GM12874 (cell line): ENCODE measurements around the gene SNX14.

Experiments
- TF ChIP-seq, protein P1 (sequence below): IDR thresholded peaks from 2 replicates; pipeline ENCODE4 v1.5.1; 2011; ENCODE audit warnings: low read depth, mild to moderate bottlenecking, control low read depth, low read length, moderate library complexity; ENCODE audit not compliant: insufficient read depth

Gene SNX14

DNA sequence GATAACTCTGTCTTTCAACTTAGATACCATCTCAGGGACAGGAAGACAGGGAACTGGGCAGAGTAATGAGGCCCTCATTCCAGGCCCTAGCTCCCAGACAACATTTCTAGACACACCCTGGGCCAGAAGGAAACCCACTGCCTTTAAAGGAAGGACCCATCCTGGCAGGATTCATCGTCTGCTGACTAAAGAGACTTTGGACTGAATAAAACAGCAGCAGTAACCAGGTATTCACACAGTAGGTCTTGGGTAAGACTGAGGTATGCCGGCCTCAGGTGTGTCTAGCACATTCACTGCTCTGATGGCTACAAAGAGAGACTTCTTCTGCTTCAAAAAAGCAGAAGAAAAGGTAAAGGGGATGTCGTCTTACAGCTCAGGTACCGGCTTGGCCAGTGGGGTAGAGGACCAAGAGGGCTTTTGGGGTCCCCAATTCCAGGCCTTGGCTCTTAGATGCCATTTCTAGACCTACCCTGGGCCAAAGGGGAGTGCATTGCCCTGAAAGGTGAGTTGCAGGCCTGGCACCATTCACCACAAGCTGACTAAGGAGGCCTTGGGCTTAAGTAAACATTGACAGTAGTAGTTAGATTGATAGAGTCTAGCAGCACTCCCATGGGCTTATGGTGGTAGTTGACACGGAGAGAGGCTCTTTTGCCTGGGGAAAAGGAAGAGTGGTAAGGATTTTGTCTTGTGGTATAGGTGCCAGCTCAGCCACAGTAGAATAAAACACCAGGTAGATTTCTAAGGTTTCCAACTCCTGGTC, 13.4 kb downstream of the SNX14 start:
- TF ChIP-seq, protein P1, sequence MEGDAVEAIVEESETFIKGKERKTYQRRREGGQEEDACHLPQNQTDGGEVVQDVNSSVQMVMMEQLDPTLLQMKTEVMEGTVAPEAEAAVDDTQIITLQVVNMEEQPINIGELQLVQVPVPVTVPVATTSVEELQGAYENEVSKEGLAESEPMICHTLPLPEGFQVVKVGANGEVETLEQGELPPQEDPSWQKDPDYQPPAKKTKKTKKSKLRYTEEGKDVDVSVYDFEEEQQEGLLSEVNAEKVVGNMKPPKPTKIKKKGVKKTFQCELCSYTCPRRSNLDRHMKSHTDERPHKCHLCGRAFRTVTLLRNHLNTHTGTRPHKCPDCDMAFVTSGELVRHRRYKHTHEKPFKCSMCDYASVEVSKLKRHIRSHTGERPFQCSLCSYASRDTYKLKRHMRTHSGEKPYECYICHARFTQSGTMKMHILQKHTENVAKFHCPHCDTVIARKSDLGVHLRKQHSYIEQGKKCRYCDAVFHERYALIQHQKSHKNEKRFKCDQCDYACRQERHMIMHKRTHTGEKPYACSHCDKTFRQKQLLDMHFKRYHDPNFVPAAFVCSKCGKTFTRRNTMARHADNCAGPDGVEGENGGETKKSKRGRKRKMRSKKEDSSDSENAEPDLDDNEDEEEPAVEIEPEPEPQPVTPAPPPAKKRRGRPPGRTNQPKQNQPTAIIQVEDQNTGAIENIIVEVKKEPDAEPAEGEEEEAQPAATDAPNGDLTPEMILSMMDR: no peak

DNA sequence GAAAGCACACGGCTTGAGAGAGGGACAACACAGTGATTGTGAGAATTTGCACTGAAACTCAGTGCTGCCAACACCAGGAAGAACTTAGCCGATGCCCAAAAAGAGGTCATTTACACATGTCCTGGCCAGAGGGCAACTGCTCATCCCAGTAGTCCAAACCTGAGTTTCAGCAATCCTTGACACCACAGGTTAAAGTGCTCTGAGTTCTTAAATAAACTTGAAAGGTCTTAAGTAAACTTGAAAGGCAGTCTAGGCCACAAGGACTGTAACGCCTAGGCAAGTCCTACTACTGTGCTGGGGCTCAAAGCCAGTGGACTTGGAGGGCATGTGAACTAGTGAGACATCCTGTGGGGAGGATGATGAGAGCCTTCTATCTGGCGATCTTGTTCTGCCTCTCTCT, 14.1 kb downstream of the SNX14 start:
- TF ChIP-seq, protein P1: no peak

DNA sequence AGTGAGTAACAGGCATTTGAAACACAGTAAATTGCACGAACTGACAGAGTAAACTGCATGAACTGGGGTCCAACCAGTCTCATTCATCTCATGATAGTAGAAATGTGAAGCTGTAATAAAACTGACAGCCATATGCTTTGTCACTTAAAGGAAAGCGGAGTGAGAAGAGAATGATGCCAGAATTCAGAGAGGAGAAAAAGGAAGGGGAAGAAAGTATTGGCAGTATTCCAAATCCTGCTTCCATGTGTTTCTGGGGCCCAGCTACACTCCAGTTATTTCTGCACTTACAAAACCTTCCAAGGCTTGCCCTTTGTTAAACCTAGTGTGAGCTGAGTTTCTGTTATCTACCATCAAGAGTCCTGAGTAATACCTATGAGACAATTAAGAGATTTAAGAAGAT, 17.2 kb downstream of the SNX14 start:
- TF ChIP-seq, protein P1: no peak

DNA sequence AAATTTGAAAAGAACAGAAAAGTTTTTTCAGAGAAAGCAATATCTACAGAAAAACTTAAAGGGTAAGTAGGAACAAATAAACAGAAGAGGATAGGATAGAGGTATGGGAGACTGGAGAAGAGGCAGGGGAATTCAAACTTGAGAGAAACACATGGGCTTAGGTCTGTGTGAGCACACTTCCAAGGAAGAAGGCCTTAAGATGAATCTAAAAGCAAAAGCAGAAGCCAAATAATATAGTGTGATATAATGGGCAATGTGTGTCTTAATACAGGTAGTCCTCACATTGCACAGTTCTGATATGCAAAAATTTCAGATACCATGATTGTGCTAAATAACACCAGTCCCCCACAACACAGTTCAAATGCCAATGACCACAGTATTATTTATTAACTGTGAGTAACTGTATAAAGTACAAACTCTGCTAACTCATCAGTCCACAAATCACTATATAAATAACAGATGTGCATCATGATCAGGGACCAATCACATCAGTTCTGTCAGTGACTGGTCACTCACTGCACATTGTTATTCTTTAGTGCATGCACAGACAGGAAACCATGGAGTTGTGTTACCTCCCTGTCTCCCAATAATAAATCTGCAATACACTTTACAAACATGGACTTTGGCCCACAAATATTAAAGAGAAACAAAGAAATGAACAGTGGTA, 18.6 kb downstream of the SNX14 start:
- TF ChIP-seq, protein P1: no peak

DNA sequence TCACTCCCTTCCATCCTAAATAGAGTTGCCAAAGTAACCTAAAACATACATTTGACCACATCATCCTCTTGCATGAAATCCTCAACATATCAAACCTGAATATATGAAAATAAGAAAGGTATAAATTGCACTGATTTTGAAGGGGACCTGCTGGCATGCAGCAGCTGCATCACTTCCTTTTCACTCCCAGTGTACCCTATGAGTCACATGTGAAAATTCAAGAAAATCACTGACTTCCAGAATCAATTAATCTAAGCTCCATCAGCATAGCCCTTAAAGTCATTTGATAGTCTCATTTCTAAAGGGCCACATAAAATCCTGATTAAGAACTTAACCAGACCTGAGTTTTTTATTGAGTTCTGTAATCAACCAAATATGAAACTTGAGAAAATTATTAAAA, 24.3 kb downstream of the SNX14 start:
- TF ChIP-seq, protein P1: no peak

DNA sequence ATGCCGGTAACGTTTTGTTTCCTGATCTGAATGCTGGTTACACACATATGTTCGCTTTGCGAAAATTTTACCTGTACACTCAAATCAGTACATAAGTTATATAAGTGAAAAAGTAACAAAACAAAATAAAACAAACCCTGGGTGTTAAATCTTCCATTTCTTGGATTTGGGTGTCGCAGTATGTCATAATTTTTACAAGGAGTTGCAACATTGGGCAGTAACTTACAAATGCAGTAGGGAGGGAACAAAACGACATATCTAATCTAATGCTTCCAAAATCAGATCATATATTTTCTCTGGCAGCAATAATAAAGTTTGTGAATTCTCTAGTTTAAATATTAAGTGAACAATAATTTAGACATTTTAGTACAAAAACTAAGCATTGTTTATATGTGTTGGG, 25.2 kb downstream of the SNX14 start:
- TF ChIP-seq, protein P1: no peak

DNA sequence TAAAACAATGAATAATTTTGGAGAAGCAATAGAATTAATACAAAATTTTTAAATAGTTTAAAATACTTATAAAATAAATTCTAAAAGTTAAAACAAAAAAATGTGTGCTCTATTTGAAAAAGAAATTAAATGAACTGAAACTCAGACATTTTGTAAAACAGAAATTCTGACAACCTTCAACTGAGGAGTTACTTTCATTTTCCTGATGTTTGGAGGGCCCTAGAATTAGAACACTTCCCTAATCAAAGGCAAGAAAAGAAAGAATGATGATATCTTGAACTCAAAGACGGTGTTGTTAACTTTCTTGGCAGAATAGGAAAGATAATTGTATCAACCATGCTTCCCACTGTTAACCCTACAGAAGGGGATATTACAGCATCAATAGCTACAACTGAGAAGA, 27.9 kb downstream of the SNX14 start:
- TF ChIP-seq, protein P1: no peak
